GM21360 (cell line): ENCODE data around the gene HAPLN2.

Source experiments
- ATAC-seq: cut with Tn5 transposase; IDR thresholded peaks from one replicate; pipeline ENCODE4 v1.9.1; 2021; ENCODE audit warnings: mild to moderate bottlenecking, moderate library complexity; ENCODE audit not compliant: unreplicated experiment

The HAPLN2 gene

DNA sequence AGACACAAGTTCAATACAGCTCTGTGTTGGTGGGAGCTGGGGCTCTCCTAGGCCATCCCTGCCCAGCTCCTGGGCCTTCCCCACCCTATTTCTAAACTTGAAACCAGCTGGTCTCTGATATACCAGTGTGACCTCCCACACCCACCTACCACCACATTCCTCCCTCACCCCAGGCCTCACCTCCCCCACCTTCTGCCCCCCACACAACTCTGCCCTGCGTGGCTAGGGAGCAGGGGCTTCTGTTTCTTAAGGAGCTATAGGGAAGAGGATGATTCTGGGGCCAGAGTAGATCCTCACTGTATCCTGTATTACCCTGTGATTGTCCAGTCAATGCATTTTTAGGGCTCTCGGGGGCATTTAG lies 41.5 kb downstream of the HAPLN2 start:
- no peak for ATAC-seq

DNA sequence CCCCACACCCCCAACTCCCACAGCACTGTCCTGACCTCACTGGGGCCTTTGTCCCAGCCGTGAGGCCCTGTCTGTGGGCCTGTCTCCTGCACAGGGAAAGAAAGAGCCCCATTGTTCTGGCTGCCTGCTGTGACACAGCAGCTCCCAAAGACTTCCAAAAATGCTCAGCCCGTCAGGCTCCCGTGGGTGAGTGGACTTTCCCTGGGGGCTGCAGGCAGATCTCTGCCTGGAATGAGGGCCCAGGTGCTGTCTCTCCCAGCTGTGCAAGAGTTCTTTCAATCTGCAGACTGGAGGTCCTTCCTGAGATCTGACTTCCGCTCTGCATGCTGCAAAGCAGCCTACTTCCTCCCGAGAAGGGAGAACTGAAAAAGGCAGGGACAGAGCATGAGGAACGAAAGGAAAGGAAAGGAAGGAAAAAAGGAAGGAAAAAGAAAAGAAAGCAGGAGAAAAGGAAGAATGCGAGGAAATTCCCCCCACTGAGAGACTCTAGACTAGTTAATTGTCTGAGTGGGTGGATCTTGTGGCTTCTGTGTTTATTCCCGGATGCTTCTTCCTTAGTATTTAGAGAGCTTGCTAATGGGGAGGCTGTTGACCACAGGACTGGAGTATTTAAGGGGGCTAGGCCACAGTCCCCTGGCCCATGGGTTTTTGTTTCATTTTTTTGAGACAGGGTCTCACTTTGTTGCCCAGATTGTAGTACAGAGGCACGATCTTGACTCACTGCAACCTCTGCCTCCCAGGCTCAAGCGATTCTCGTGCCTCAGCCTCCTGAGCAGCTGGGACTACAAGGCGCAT lies 43.0 kb downstream of the HAPLN2 start:
- no peak for ATAC-seq

DNA sequence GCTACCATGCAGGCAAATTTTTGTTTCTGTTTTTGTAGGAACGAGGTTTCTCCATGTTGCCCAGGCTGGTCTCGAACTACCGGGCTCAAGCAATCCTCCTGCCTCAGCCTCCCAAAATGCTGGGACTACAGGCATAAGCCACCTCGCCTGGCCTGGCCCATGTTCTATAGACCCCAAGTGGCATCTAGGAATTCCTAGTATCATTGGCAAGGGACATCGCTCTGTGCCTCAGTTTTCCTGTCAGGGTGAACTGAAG lies 43.5 kb downstream of the HAPLN2 start:
- ATAC-seq, result no peak

DNA sequence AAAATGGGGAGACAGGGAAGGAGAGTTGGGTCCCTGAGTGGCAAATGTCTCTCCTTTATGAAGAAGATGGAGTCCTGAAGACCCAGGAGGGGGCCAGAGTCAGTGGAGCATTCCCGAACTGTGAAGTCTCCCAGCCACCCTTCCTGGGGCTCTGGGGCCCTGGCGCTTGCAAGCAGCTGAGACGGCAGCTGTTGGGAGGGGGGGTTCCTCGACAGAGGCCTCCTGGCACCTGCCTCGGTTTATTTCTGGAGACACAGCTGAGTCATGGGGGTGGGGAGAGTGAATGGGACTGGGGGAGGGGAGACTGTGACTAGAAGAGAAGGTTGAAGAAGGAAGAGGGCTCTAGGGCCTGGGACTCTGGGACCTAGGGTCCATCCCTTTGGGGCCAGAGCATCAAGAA lies 44.0 kb downstream of the HAPLN2 start:
- no peak for ATAC-seq

DNA sequence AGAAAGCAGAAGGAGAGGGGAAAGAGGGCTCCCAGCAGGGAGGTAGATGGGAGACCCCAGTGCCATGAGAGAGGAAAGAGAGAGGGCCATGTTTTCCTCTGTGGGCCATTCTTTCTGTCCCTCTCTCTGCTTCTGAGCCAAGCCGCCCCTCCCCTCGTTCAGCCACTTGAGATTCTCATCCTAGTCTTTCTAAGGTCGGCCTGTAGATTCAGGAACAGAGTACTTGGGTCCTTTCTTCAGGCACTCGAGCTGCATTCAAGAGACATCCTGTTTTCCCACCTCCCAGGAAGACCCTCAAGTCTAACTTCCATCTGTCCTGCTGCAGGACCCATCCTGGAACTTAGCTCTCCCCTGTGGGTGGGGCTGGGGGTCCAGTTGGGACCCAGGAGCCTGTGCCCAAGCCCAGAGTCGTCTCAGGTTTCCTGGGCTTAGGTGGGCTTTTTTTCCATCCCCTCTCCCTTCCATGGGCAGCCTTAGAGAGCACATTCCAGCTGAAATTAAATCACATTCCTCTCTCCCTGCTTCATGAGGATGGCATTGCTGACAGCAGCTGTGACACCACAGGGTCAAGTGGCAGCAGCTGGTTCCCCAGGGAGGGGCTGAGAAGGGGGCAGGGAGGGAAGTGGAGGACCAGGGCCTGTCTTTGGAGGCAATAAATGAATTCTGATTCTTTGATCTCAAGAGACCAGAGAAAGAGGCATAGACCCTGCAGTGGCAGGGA lies 45.0 kb downstream of the HAPLN2 start:
- no peak for ATAC-seq

DNA sequence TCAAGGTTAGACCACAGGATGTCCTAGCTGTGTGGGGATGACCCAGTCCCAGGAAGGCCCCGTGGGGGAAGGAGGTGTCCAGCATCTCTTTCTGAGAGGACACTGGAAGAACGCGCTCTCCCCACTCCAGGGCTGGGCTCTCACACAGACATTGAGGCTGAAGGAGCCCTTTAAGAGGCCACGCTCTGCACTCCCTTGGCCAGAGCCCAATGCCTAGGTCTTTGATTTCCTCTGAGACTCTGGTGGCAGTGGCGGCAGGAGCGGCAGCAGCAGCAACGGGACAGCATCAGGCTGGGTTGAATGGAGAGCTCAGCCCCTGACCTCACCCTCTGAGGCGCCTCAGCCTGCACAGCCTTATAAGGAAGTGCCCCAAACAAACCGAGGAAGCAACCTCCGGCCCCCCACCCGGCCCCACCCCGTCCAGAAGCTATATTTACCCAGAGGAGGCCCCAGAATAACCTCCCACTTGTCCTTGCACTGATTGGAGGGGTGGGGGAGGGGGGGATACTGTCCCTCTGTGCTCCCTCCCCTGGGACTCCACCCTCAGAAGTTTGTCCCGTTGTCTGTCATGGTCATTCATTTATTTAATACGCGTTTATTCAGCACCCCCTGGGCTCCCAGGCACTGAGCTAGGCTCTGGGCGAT lies 45.7 kb downstream of the HAPLN2 start:
- no peak for ATAC-seq

DNA sequence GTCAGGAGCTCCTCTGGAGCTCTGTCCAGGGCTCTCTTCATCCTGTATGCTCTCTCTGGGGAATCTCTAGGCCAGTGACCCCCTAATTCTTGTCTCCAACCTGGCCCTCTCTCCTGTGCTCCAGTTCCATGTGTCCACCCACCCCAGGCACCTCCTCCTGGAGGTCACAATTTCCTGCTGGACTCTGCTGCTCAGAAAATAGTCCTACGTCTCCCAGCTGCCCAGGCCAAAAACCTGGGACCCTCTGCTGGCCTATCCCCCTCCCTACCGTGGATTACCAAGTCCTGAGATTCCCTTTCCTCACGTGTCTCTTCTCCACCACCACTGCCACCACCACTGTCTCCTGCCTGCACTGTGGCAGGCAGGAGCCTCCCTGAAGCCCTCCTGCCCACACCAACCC lies 46.3 kb downstream of the HAPLN2 start:
- ATAC-seq, result no peak

DNA sequence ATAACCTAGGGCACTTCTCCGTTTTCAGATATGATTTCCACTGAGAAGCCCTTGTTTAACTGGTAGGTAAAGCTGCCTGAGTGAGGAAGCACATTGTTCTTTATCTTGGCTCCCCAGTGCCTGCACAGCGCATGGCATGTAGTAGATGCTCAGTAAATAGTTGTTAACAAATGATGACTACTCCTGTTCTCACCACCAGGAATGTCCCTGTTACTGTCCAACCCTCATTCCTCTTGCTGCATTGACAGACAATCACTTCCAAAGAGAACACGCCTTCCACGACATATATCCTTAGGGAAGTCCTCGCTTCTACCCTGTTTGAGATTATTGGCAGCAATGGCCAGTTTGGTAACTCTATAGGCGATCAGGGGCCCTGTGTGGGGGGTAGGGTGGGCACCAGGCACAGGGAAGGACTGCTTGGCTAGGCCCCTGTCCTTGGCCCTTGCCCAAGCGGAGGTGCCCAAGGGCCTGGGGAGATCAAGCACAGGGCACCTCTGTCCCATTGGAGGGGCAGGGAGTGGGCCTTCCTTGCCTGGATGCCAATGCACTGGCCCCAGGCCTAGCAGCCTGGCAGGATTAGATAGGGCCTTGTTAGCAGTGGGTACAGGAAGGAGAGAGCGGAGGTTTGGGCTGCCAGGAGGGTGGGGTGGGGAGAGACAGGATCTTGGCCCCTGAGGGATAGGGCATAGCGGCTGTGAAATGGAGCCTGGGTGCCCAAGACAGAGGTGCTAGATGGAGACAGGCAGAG lies 47.8 kb downstream of the HAPLN2 start:
- no peak for ATAC-seq

DNA sequence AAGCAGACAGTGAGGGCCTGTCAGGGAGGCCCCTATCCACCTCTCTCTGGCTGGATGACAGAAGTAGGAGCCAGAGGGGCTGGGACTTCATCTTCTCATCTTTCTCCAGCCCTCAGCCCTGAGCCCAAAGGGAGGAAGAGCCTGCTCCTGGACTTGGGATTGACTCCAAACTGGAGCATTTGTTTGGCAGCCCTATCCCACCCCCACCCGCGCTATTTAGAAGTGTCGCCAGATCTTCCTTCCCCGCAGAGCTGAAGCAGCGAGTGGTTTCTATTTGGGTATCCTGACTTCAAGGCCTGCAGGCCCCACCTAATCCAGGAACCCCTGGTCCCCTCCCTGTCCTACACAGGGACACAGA lies 48.4 kb downstream of the HAPLN2 start:
- ATAC-seq, result no peak

DNA sequence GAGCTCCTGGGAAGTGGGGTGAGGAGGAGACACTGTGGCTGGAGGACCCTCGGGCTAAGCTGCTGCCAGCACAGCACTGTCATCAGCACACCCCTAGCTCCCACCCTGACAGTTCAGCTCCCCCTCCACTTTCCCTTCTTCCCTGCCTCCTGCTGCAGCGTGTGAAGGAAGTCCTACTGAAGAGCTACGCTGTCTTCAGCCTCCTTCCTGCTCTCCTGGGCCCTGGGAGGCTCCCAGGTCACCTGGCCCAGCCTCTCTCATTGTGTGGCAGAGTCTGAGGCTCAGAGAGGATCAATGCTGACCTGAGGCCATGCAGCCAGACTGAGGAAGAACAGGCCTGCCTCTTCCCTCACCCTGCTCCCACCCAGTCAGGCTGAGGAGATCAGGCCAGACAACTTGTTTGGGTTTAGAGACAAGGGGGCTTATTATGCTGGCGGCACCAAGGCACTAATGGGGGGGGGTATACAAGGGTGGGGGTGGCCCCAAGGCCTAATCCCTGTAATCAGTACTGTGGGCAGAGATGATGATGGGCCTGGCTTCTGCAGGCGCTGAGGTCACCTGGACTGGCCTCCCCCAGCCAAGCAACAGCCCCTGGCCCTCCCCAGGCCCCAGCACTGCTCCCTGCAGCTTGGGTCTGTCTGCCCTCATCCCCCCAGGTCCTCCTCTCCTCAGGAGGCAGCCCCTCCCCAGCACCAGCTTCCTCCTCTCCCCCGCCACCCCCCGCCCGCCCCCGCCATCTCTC lies 48.9 kb downstream of the HAPLN2 start:
- ATAC-seq, result no peak

DNA sequence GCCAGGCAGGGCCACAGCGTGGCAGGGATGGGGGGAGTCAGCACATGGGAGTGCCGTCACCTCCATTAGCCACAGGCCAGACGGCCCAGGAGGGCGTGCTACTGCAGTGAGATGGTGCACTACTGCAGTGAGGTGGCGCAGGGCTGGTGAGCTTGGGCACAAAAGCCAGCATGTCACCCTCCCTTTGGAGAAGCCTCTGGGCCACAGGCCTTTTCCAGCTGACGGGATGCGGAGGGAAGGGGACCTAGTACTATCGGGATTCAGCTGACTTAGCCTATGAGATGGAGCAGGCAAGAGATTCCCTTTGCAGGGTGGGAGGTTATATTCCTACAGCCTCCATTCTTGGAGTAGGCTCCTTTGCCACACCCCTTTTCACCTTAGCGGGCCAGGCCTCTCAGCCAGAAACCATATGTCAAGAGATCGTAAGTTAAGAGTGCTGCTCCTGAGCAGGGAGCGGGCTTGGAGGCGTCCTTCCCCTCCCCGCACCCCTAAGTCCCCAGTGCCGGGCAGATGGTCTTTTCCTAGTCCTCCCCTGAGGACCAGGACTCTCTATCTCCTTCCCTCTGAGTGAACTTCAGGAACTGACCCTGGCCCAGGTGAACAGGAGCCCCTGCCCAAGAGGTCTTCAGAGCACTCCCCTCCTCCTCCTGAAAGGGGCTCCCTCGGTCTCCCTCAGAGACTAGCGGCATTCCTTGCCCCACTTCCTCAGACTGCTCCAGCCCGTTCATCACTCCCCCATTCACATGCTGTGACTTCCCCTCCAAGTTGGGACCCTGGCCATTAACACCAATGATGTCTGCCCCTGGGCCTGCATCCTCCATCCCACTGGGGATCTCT lies 49.8 kb downstream of the HAPLN2 start:
- ATAC-seq, result no peak

DNA sequence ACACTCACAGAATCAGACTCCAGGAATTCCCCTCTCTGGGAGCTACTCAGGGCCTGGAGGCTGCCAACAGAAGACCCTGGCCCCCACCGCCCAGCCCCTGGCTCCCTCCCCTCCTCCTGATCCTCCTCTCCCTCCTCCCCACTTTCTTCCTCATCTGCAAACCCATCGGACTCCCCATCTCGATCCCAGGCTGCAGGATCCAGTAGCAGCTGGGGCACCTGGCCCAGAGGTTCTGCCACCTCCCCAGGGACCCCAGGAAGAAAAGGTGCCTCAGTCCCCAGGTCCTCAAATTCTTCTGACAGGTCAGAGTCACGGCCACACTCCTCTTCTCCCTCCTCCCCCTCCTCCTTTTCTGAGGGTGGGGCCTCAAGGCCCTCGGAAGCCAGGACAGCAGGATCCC lies 50.6 kb downstream of the HAPLN2 start:
- ATAC-seq, result no peak

DNA sequence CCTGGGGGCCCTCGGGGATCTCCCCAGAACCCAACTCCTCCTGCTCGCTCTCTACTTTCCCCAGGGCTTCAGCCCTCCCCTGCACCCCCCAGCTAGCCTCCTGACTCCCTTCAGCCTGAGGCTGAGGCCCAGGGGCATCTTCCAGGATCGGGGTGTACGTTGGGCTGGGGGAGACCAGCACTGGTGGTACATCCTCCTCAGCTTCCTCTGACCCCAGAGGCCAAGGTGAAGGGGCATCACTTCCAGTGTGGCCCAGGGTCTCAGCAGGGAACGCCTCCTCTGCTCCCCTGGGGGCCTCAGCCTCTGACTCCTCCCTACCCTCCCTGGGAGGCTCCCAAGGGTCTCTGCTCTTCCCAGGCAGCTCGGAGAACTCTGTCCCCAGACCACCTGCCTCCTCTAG lies 51.1 kb downstream of the HAPLN2 start:
- no peak for ATAC-seq

DNA sequence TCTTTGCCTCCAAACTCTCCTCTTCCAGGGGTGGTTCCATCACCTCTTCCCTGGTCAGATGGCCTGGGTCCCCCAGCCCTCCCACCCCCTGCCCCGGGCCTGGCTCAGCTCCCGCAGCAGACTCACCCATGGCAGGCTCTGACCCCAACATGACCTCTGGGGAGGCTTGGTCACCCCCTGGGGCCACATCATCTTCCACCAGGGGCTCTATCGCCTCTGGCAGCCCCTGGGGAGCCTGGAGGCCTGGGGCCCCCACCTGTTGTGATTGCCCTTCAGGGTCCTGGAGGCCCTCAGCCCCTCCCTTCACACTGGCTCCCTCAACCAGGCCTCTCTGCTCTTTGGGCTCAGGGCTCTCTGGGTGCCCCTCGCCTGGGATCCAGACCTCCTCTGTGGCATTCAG lies 51.6 kb downstream of the HAPLN2 start:
- ATAC-seq, result no peak

DNA sequence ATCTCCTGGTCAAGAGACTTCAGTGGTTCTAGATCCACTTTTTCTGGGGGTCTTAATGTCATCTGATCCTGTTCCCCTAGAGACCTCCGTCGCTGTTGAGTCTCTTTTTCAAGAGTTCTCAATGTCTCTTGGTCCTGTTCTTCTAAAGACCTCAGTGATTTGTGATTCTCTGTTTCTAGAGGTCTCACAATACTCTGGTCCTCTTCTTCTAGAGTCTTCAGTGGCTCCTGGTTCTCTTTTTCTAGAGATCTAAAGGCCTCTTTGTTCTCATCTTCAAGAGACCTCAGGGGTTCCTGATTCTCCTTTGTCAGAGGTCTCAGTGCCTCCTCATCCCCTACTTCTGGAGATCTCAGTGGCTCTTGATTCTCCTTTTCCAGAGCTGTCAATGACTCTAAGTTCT lies 52.6 kb downstream of the HAPLN2 start:
- ATAC-seq, result no peak

DNA sequence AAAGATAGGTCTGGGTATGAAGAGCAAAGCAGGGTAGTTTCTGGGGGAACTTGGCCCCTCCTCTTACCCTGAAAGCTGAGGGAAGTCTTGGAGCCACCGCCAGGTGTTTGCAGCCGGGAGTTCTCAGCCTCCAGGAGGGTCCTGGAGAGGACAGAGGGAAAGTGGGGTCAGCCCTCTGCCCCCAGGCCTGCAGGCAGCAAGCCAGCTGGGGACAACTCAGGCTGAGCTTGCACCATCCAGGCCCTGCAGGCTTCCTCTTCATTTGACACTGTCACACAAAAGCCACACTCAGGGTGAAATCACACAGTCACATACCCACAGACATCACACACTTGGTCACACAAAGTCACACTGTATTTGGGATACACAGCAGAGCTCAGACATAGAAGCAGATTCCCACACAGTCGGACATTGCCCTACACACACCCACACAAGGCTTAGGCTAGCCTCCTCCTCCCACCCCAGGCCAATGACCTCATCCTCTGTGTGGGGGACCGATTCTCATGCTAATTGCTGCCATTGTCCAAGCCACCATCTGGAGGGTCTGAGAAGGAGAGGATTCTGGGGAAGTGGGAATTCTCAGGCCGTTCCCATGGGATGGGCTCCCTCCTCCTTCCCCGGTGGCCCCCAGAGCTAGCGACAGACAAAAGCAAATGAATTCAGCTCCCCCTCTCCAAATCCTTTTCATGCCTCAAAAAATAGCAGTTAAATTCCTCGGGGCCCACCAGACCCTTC lies 54.3 kb downstream of the HAPLN2 start:
- no peak for ATAC-seq
